Neural cell (in vitro differentiated cells): ENCODE results near the gene HSD11B2. TPM values are rescaled to one million over a fixed set of nuclear protein-coding genes. Genes with fewer than 3 reads are reported as not detected.

ENCODE experiments used
- H2AFZ ChIP-seq: fragments of 200-600, 300-800 bp; sonication (generic), shearing (Covaris generic); 2 replicates; pipeline ENCODE4 v1.6.0; 2014; ENCODE audit warnings: low read depth, mild to moderate bottlenecking, antibody characterized with exemption, low read length, moderate library complexity
- H3F3A ChIP-seq: fragments of 200-600 bp; shearing (Covaris generic); 2 replicates; pipeline ENCODE4 v1.6.1; 2016; ENCODE audit warnings: mild to moderate bottlenecking, moderate library complexity, mixed read lengths, antibody characterized with exemption, low read length; ENCODE audit not compliant: insufficient read depth, poor library complexity, severe bottlenecking
- H3K27ac ChIP-seq: fragments of 200-600, 300-800 bp; sonication (generic), shearing (Covaris generic); 2 replicates; pipeline ENCODE4 v1.5.1; 2014; ENCODE audit warnings: mild to moderate bottlenecking, low read length, moderate library complexity
- H3K27me3 ChIP-seq: fragments of 300-800, 200-600 bp; sonication (generic), shearing (Covaris generic); 2 replicates; pipeline ENCODE4 v1.6.0; 2014; ENCODE audit warnings: mild to moderate bottlenecking, low read depth, low read length, moderate library complexity; ENCODE audit not compliant: insufficient read depth
- H3K36me3 ChIP-seq: fragments of 300-800, 200-600 bp; sonication (generic), shearing (Covaris generic); 2 replicates; pipeline ENCODE4 v1.5.1; 2014; ENCODE audit warnings: mild to moderate bottlenecking, antibody characterized with exemption, low read length, moderate library complexity; ENCODE audit not compliant: insufficient read depth
- H3K4me2 ChIP-seq: fragments of 300-800, 200-600 bp; sonication (generic), shearing (Covaris generic); 2 replicates; pipeline ENCODE4 v1.6.0; 2014; ENCODE audit warnings: mild to moderate bottlenecking, low read length
- H3K4me3 ChIP-seq: fragments of 300-800, 200-600 bp; sonication (generic), shearing (Covaris generic); 2 replicates; pipeline ENCODE4 v1.5.1; 2014; ENCODE audit warnings: mild to moderate bottlenecking, low read length, moderate library complexity
- H3K79me2 ChIP-seq: fragments of 200-600 bp; shearing (Covaris generic); replicated peaks from 2 replicates; pipeline ENCODE4 v1.6.0; 2014; ENCODE audit warnings: mild to moderate bottlenecking, low read length, moderate library complexity; ENCODE audit not compliant: insufficient read depth
- H3K9ac ChIP-seq: fragments of 300-800, 200-600 bp; sonication (generic), shearing (Covaris generic); 2 replicates; pipeline ENCODE4 v1.6.1; 2016; ENCODE audit warnings: mild to moderate bottlenecking, low read length, mixed read lengths
- H3K9me2 ChIP-seq: fragments of 200-600 bp; shearing (Covaris generic); 2 replicates; pipeline ENCODE4 v1.6.1; 2016; ENCODE audit warnings: mild to moderate bottlenecking, low read length, mixed read lengths; ENCODE audit not compliant: insufficient read depth
- H3K9me3 ChIP-seq: fragments of 200-600, 300-800 bp; sonication (generic), shearing (Covaris generic); 2 replicates; pipeline ENCODE4 v1.6.1; 2016; ENCODE audit warnings: mild to moderate bottlenecking, mixed run types, low read length, moderate library complexity, mixed read lengths
- H4K20me1 ChIP-seq: fragments of 200-600 bp; shearing (Covaris generic); 2 replicates; pipeline ENCODE4 v1.6.1; 2016; ENCODE audit warnings: mild to moderate bottlenecking, mixed run types; ENCODE audit not compliant: insufficient read depth
- CTCF ChIP-seq: fragments of 450-650 bp; IDR thresholded peaks from 2 replicates; pipeline ENCODE4 v1.5.1; 2014; ENCODE audit warnings: antibody characterized with exemption, mild to moderate bottlenecking, moderate library complexity; ENCODE audit not compliant: poor library complexity, severe bottlenecking
- EP300 ChIP-seq: fragments of 450-650 bp; conservative IDR thresholded peaks from 2 replicates; pipeline ENCODE4 v1.6.1; 2014; ENCODE audit warnings: antibody characterized with exemption, mild to moderate bottlenecking, moderate library complexity; ENCODE audit not compliant: poor library complexity, severe bottlenecking
- EZH2 ChIP-seq: fragments of 200-600, 300-800 bp; shearing (Covaris generic), sonication (generic); IDR thresholded peaks from 2 replicates; pipeline ENCODE4 v1.6.1; 2014; ENCODE audit warnings: antibody characterized with exemption, low read length, borderline replicate concordance, mild to moderate bottlenecking; ENCODE audit not compliant: insufficient read depth, poor library complexity, severe bottlenecking
- MXI1 ChIP-seq: fragments of 450-650 bp; conservative IDR thresholded peaks from 2 replicates; pipeline ENCODE4 v1.6.1; 2014; ENCODE audit warnings: antibody characterized with exemption, mild to moderate bottlenecking; ENCODE audit not compliant: poor library complexity, severe bottlenecking
- POLR2AphosphoS5 ChIP-seq: IDR thresholded peaks from 2 replicates; pipeline ENCODE4 v1.6.1; 2012
- RAD21 ChIP-seq: fragments of 450-650 bp; conservative IDR thresholded peaks from 2 replicates; pipeline ENCODE4 v1.6.1; 2014; ENCODE audit warnings: antibody characterized with exemption, mild to moderate bottlenecking, moderate library complexity
- REST ChIP-seq: IDR thresholded peaks from 2 replicates; pipeline ENCODE4 v1.6.1; 2012; ENCODE audit warnings: borderline replicate concordance
- SMC3 ChIP-seq: fragments of 450-650 bp; conservative IDR thresholded peaks from 2 replicates; pipeline ENCODE4 v1.6.1; 2014; ENCODE audit warnings: antibody characterized with exemption, mild to moderate bottlenecking, moderate library complexity; ENCODE audit not compliant: poor library complexity
- TAF1 ChIP-seq: IDR thresholded peaks from 2 replicates; pipeline ENCODE4 v1.6.1; 2012; ENCODE audit warnings: low read depth
- polyA plus RNA-seq: library from polyadenylated mRNA; depleted of rRNA; stranded (reverse); fragments of >200 nt; gene quantifications from 2 replicates; pipeline ENCODE4 v1.2.3, GENCODE V29; 2014

Gene HSD11B2
- polyA plus RNA-seq, 1 donor from 2014 or later, result 0.24 TPM

- H3K27ac ChIP-seq, result peak overlapping the region; percentile 31
Observed at GRCh38 chr16:67395458-67396158, 35.3 kb upstream of the HSD11B2 start.

More at GRCh38 chr16:67395458-67396158, 35.3 kb upstream of the HSD11B2 start:
- H3F3A ChIP-seq, result no peaks in the 10 kb centered on the region
- no peaks in the 10 kb centered on the region for H3K27me3 ChIP-seq
- peak overlapping the region; percentile 32 for H2AFZ ChIP-seq
- no peaks in the 10 kb centered on the region for H3K9me3 ChIP-seq
- H3K79me2 ChIP-seq, result no peaks in the 10 kb centered on the region
- H3K36me3 ChIP-seq, result no peaks in the 10 kb centered on the region
- H3K9me2 ChIP-seq, result no peaks in the 10 kb centered on the region
- no peak for TF ChIP-seq POLR2AphosphoS5
- TF ChIP-seq REST, result no peak
- TF ChIP-seq EP300, result no peak
- no peak for TF ChIP-seq EZH2
- TF ChIP-seq MXI1, result no peak
- no peak for TF ChIP-seq CTCF
- no peak for TF ChIP-seq RAD21
- TF ChIP-seq SMC3, result no peak
- no peak for TF ChIP-seq TAF1
- no peaks in the 10 kb centered on the region for H4K20me1 ChIP-seq
- H3K4me3 ChIP-seq, result peak overlapping the region; percentile 35
- H3K4me2 ChIP-seq, result no peak overlapping the region
- H3K9ac ChIP-seq, result peak overlapping the region; percentile 24
